Peyer's patch (tissue), 4 donors: Measurements from ENCODE around the gene SRRT.

Experiments used
- CTCF ChIP-seq, 6 experiments: fragments of 450-650 bp in 4 of 6; fragments of 200-600 bp in 2 of 6; sonication (generic) in 1 of 6; IDR thresholded peaks; one replicate each; pipeline ENCODE4 v1.5.1; 2017 to 2019; ENCODE audit warnings: antibody characterized with exemption in 6 of 6, mild to moderate bottlenecking in 3 of 6, moderate library complexity in 1 of 6
- POLR2A ChIP-seq, 2 donors: fragments of 450-650 bp; IDR thresholded peaks; one replicate each; pipeline ENCODE4 v1.5.1; 2017; ENCODE audit warnings: antibody characterized with exemption in 2 of 2, mild to moderate bottlenecking in 2 of 2, moderate library complexity in 2 of 2

GRCh38 chr7:100902638-100903037 is 27.7 kb downstream of the SRRT start:
- TF ChIP-seq CTCF (IDR thresholded peaks at IDR 0.05) (no peak), POLR2A (IDR thresholded peaks at IDR 0.05) (no peak)
